GM12878 (cell line): ENCODE data around the gene ASGR2. TPM values are rescaled to one million over a fixed set of nuclear protein-coding genes. Genes with fewer than 3 reads are reported as not detected.
"Not testable (repeated sequence)": the region's sequence is repeated elsewhere in the genome, so short reads cannot be mapped to it uniquely, and the experiment has no call there.

Source experiments
- ATAC-seq: fragments of 200-7000 bp; cut with Tn5 transposase; 3 replicates; pipeline ENCODE4 v1.9.1; 2020; ENCODE audit warnings: mild to moderate bottlenecking, moderate library complexity
- BruUV-seq: library from RNA; stranded (reverse); fragments of 400-500 nt; replicated peaks from 2 replicates; lab custom pipeline; 2021; lab: Mats Ljungman, UMichigan
- CTCF ChIA-PET: fragments of 300-600 bp; sonication (Branson Sonifier 250); formaldehyde crosslinking; extraction: SDS; loops from one replicate; lab custom pipeline; 2021; ENCODE audit warnings: inconsistent platforms; lab: Yijun Ruan, JAX
- POLR2A ChIA-PET: fragments of 350-600 bp; formaldehyde crosslinking; extraction: SDS; loops from one replicate; lab custom pipeline; 2021; ENCODE audit warnings: inconsistent platforms; lab: Charles Lee
- RAD21 ChIA-PET: fragments of 300-600 bp; sonication (Branson Sonifier 250); formaldehyde crosslinking; loops from one replicate; lab custom pipeline; 2023; ENCODE audit warnings: antibody characterized with exemption; ENCODE audit not compliant: unreplicated experiment; lab: Charles Lee
- SMC1A ChIA-PET: fragments of 300-600 bp; sonication (Branson Sonifier 250); formaldehyde crosslinking; loops from one replicate; lab custom pipeline; 2023; ENCODE audit not compliant: unreplicated experiment, uncharacterized antibody; lab: Charles Lee
- DNase-seq: peaks from one replicate; pipeline ENCODE4 v3.0.0-alpha.2; 2011; ENCODE audit warnings: low read depth, low spot score
- FAIRE-seq: peaks from 3 replicates; lab custom pipeline; 2011; peaks lifted over from hg19 to GRCh38; lab: Jason Lieb, UNC
- H2AFZ ChIP-seq: 2 replicates; pipeline ENCODE4 v1.6.0; 2011; ENCODE audit warnings: low read depth, low read length, control low read depth; ENCODE audit not compliant: control insufficient read depth
- H3K27ac ChIP-seq: 2 replicates; pipeline ENCODE4 v1.5.1; 2011; ENCODE audit warnings: control low read depth; ENCODE audit not compliant: control insufficient read depth, insufficient read depth
- H3K27me3 ChIP-seq, 2 experiments: replicated peaks in 1 of 2; 2 replicates each; pipeline versions ENCODE4 v1.6.0 to v1.6.1; 2011; ENCODE audit warnings: low read length in 1 of 2; ENCODE audit not compliant: control insufficient read depth in 2 of 2, insufficient read depth in 2 of 2
- H3K36me3 ChIP-seq, 2 experiments: 2 replicates each; pipeline ENCODE4 v1.5.1; 2011; ENCODE audit warnings: low read length in 1 of 2; ENCODE audit not compliant: control insufficient read depth in 2 of 2, insufficient read depth in 2 of 2
- H3K4me1 ChIP-seq: 2 replicates; pipeline ENCODE4 v1.6.1; 2011; ENCODE audit warnings: mild to moderate bottlenecking, low read length, moderate library complexity, mixed read lengths; ENCODE audit not compliant: control insufficient read depth, insufficient read depth
- H3K4me2 ChIP-seq: 2 replicates; pipeline ENCODE4 v1.6.0; 2011; ENCODE audit warnings: control low read depth; ENCODE audit not compliant: control insufficient read depth, insufficient read depth
- H3K4me3 ChIP-seq: fragments of 200-600 bp; sonication (generic); 2 replicates; pipeline ENCODE4 v1.5.1; 2016
- H3K79me2 ChIP-seq: 2 replicates; pipeline ENCODE4 v1.6.0; 2011; ENCODE audit warnings: low read length; ENCODE audit not compliant: control insufficient read depth, insufficient read depth
- H3K9ac ChIP-seq: 2 replicates; pipeline ENCODE4 v1.8.0; 2011; ENCODE audit warnings: low read length, control low read depth, mixed read lengths; ENCODE audit not compliant: control insufficient read depth, insufficient read depth
- H3K9me3 ChIP-seq: replicated peaks from 3 replicates; pipeline ENCODE4 v1.5.1; 2011; ENCODE audit warnings: mild to moderate bottlenecking, low read length; ENCODE audit not compliant: control insufficient read depth, insufficient read depth
- H4K20me1 ChIP-seq: 2 replicates; pipeline ENCODE4 v1.6.0; 2011; ENCODE audit not compliant: control insufficient read depth, insufficient read depth
- ASH2L ChIP-seq: fragments of 300-600, 200-600 bp; sonication (generic); IDR thresholded peaks from 2 replicates; pipeline ENCODE4 v1.6.1; 2017; ENCODE audit warnings: low read depth, mild to moderate bottlenecking, borderline replicate concordance
- CBX3 ChIP-seq: fragments of 200-600 bp; sonication (generic); IDR thresholded peaks from 2 replicates; pipeline ENCODE4 v1.6.1; 2016; ENCODE audit warnings: low read depth, borderline replicate concordance
- E4F1 ChIP-seq: fragments of 450-650 bp; IDR thresholded peaks from 2 replicates; pipeline ENCODE4 v1.6.1; 2018; ENCODE audit warnings: borderline replicate concordance, mild to moderate bottlenecking; ENCODE audit not compliant: partially characterized antibody
- MLLT1 ChIP-seq: fragments of 450-650 bp; IDR thresholded peaks from 2 replicates; pipeline ENCODE4 v1.6.1; 2016; ENCODE audit warnings: mild to moderate bottlenecking
- MYB ChIP-seq: fragments of 150-350 bp; IDR thresholded peaks from 2 replicates; pipeline ENCODE4 v1.6.1; 2014; ENCODE audit warnings: mild to moderate bottlenecking, low read depth, low read length, borderline replicate concordance
- MYC ChIP-seq: IDR thresholded peaks from 2 replicates; pipeline ENCODE4 v1.6.1; 2011; ENCODE audit warnings: mild to moderate bottlenecking, low read length, moderate library complexity, inconsistent platforms; ENCODE audit not compliant: insufficient read depth, insufficient replicate concordance, insufficient read length, severe bottlenecking
- PBX3 ChIP-seq: IDR thresholded peaks from 2 replicates; pipeline ENCODE4 v1.6.1; 2011; ENCODE audit warnings: mild to moderate bottlenecking, low read depth, low read length, moderate library complexity; ENCODE audit not compliant: insufficient replicate concordance
- POLR2A ChIP-seq: IDR thresholded peaks from 2 replicates; pipeline ENCODE4 v1.6.1; 2011; ENCODE audit warnings: low read depth, mild to moderate bottlenecking, low read length
- REST ChIP-seq: IDR thresholded peaks from 2 replicates; pipeline ENCODE4 v1.6.1; 2012; ENCODE audit warnings: mild to moderate bottlenecking, low read depth, low read length
- TCF7 ChIP-seq: IDR thresholded peaks from 2 replicates; pipeline ENCODE4 v1.6.1; 2014; ENCODE audit warnings: antibody characterized with exemption, borderline replicate concordance
- WGBS: methylation state at CpG from one replicate; pipeline ENCODE4 v1.1.6; 2016; ENCODE audit warnings: low lambda C conversion rate; ENCODE audit not compliant: insufficient replicate concordance, insufficient coverage; ENCODE audit errors: missing lambda C conversion rate; 5-methylcytosine and 5-hydroxymethylcytosine counted together
- in situ Hi-C: fragments of 300-500 bp; cut with MboI; formaldehyde crosslinking; loops from 9 replicates; pipeline ENCODE4 v1.14.3; 2018; ENCODE audit warnings: mixed read lengths
- intact Hi-C: fragments of 100-400 bp; cut with micrococcal nuclease; formaldehyde crosslinking; loops from one replicate; pipeline ENCODE4 v1.14.2; 2022; ENCODE audit not compliant: unreplicated experiment
- polyA plus RNA-seq, 11 experiments: library from polyadenylated mRNA; depleted of rRNA in 4 of 11; unstranded in 6 of 11; stranded (reverse) in 5 of 11; fragments of >200 nt; fragmentation: Nextera tagmentation in 4 of 11; fragmentation: Illumina TruSeq in 1 of 11; extraction: Ambion mirVana in 4 of 11; extraction: Trizol in 1 of 11; gene quantifications; 1 replicate in 1 of 11; 2 replicates in 10 of 11; pipeline versions ENCODE4 v1.2.1 to v1.2.3, GENCODE V29; 2011 to 2016; ENCODE audit warnings: inconsistent platforms in 2 of 11, missing spikeins in 2 of 11, low read depth in 1 of 11
- total RNA-seq, 4 experiments: library from RNA; depleted of rRNA in 3 of 4; stranded (reverse); fragments of >200 nt in 3 of 4; fragmentation: Illumina TruSeq in 1 of 4; extraction: Trizol in 1 of 4; gene quantifications; 2 replicates each; pipeline versions ENCODE4 v1.2.1 to v1.2.3, GENCODE V29; 2013 to 2021

The ASGR2 gene
- total and polyA plus RNA-seq, 10 of the 15 experiments (the other 5 are each of a cell fraction or from before 2014, with no cell fraction given): not detected

- no peak for TF ChIP-seq E4F1
- no peak for TF ChIP-seq POLR2A
- no peak for TF ChIP-seq ASH2L
- no peak for TF ChIP-seq TCF7
- TF ChIP-seq MYC: no peak
- TF ChIP-seq PBX3: no peak
- TF ChIP-seq CBX3: no peak
- no peak for TF ChIP-seq REST
- TF ChIP-seq MLLT1: no peak
- no peak for TF ChIP-seq MYB
Measured at GRCh38 chr17:7101531-7101930, 13.1 kb downstream of the ASGR2 start (continued).

- POLR2A ChIA-PET, H3K27ac ChIP-seq, H3K4me2 ChIP-seq, in situ Hi-C loops, BruUV-seq, H3K27me3 ChIP-seq, H4K20me1 ChIP-seq, ATAC-seq, RAD21 ChIA-PET, H3K79me2 ChIP-seq, H3K36me3 ChIP-seq, FAIRE-seq, H3K4me1 ChIP-seq, DNase-seq, H3K9me3 ChIP-seq, H2AFZ ChIP-seq, H3K9ac ChIP-seq, H3K4me3 ChIP-seq, intact Hi-C loops: not testable (repeated sequence)
- ChIA-PET SMC1A (interaction anchor here (0.7 kb wide), 1 partner anchor 1379 kb away, joined by 3 read pairs; no protein-coding TSS in a partner anchor), CTCF (interaction anchor here (2.1 kb wide), 1 partner anchor 10 kb away, joined by 5 read pairs; no protein-coding TSS in a partner anchor)
- WGBS: 68% methylated on average over 47 of the region's 50 CpGs
Measured at GRCh38 chr17:7100641-7101379, 13.8 kb downstream of the ASGR2 start.
